SK-N-SH treated with all-trans-retinoic acid at 6 μM for 48 hours (cell line): ENCODE measurements around the gene SLC2A13.

Experiments
- ATAC-seq: fragments of 200-7000 bp; cut with Tn5 transposase; 3 replicates; pipeline ENCODE4 v1.9.1; 2020; ENCODE audit warnings: mild to moderate bottlenecking, moderate library complexity
- ARNTL ChIP-seq: fragments of 450-650 bp; formaldehyde crosslinking; IDR thresholded peaks from 2 replicates; pipeline ENCODE4 v1.5.0; 2020; ENCODE audit warnings: low read depth, mild to moderate bottlenecking, moderate library complexity, borderline replicate concordance
- BACH2 ChIP-seq: fragments of 250-450 bp; sonication (Bioruptor Pico); IDR thresholded peaks from 2 replicates; pipeline ENCODE4 v1.9.0; 2021; ENCODE audit warnings: mild to moderate bottlenecking, borderline replicate concordance
- CSDC2 ChIP-seq: fragments of 250-450 bp; sonication (Bioruptor Pico); IDR thresholded peaks from 2 replicates; pipeline ENCODE4 v1.5.0; 2020; ENCODE audit warnings: mild to moderate bottlenecking, moderate library complexity
- CSRNP3 ChIP-seq: fragments of 250-450 bp; sonication (Bioruptor Pico); IDR thresholded peaks from 2 replicates; pipeline ENCODE4 v1.5.1; 2021; ENCODE audit warnings: mild to moderate bottlenecking, moderate library complexity
- GLIS3 ChIP-seq: fragments of 250-450 bp; sonication (Bioruptor Pico); IDR thresholded peaks from 2 replicates; pipeline ENCODE4 v1.5.0; 2020; ENCODE audit warnings: mild to moderate bottlenecking, moderate library complexity
- ISL1 ChIP-seq: fragments of 250-450 bp; sonication (Bioruptor Pico); IDR thresholded peaks from 2 replicates; pipeline ENCODE4 v2.1.2; 2022; ENCODE audit warnings: mild to moderate bottlenecking, moderate library complexity
- OSR1 ChIP-seq: fragments of 250-450 bp; sonication (Bioruptor Pico); IDR thresholded peaks from 2 replicates; pipeline ENCODE4 v1.8.0; 2022; ENCODE audit warnings: moderate library complexity, mild to moderate bottlenecking, inconsistent platforms
- PPARA ChIP-seq: fragments of 250-450 bp; sonication (Bioruptor Pico); IDR thresholded peaks from 2 replicates; pipeline ENCODE4 v1.5.0; 2020; ENCODE audit warnings: mild to moderate bottlenecking, borderline replicate concordance
- RARB ChIP-seq: fragments of 250-450 bp; sonication (Bioruptor Pico); IDR thresholded peaks from 2 replicates; pipeline ENCODE4 v1.8.0; 2021; ENCODE audit warnings: mild to moderate bottlenecking, moderate library complexity
- SNAI2 ChIP-seq: fragments of 250-450 bp; sonication (Bioruptor Pico); IDR thresholded peaks from 2 replicates; pipeline ENCODE4 v1.5.0; 2020; ENCODE audit warnings: mild to moderate bottlenecking, moderate library complexity
- TCF4 ChIP-seq: fragments of 250-450 bp; sonication (Bioruptor Pico); IDR thresholded peaks from 2 replicates; pipeline ENCODE4 v1.8.0; 2021; ENCODE audit warnings: mild to moderate bottlenecking, moderate library complexity, borderline replicate concordance
- TOX ChIP-seq: fragments of 250-450 bp; sonication (Bioruptor Pico); IDR thresholded peaks from 2 replicates; pipeline ENCODE4 v1.8.0; 2021; ENCODE audit warnings: mild to moderate bottlenecking, moderate library complexity, borderline replicate concordance
- ZFP30 ChIP-seq: fragments of 450-650 bp; formaldehyde crosslinking; IDR thresholded peaks from 2 replicates; pipeline ENCODE4 v1.5.0; 2022; ENCODE audit warnings: mild to moderate bottlenecking, moderate library complexity
- ZNF70 ChIP-seq: fragments of 450-650 bp; formaldehyde crosslinking; IDR thresholded peaks from 2 replicates; pipeline ENCODE4 v1.5.0; 2020; ENCODE audit warnings: mild to moderate bottlenecking, moderate library complexity
- ZNF8 ChIP-seq: fragments of 450-650 bp; formaldehyde crosslinking; IDR thresholded peaks from 2 replicates; pipeline ENCODE4 v1.5.0; 2020; ENCODE audit warnings: mild to moderate bottlenecking, moderate library complexity
- TF ChIP-seq, protein P1 (sequence below): fragments of 250-450 bp; sonication (Bioruptor Pico); IDR thresholded peaks from 2 replicates; pipeline ENCODE4 v1.5.1; 2020; ENCODE audit warnings: low read depth, mild to moderate bottlenecking, moderate library complexity
- TF ChIP-seq, protein P2 (sequence below): fragments of 250-450 bp; sonication (Bioruptor Pico); IDR thresholded peaks from 2 replicates; pipeline ENCODE4 v1.5.0; 2020; ENCODE audit warnings: mild to moderate bottlenecking, moderate library complexity
- TF ChIP-seq, protein P3 (sequence below): fragments of 250-450 bp; sonication (Bioruptor Pico); IDR thresholded peaks from 2 replicates; pipeline ENCODE4 v1.8.0; 2020; ENCODE audit warnings: mild to moderate bottlenecking, moderate library complexity, borderline replicate concordance
- TF ChIP-seq, protein P4 (sequence below): fragments of 250-450 bp; sonication (Bioruptor Pico); IDR thresholded peaks from 2 replicates; pipeline ENCODE4 v1.8.0; 2021; ENCODE audit warnings: low read depth, mild to moderate bottlenecking, moderate library complexity, borderline replicate concordance

SLC2A13 gene

DNA sequence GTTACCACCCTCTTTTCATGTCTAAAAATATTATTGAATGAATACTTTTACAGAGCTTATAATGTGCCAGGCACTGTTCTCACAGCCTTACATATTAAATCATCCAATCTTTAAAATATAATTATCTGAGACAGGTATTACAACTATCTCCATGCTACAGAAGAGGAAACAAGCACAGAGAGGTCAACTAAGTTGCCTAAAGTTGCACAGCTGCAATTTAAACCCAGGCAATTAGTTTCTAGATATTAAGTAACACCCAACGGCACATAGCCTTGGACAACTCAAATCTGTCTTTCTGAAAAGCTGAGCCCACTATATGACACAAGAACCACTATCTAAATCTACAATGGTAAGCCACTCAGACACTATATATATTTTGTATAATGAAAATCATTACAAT, 92.6 kb downstream of the SLC2A13 start:
- TF ChIP-seq, protein P1, sequence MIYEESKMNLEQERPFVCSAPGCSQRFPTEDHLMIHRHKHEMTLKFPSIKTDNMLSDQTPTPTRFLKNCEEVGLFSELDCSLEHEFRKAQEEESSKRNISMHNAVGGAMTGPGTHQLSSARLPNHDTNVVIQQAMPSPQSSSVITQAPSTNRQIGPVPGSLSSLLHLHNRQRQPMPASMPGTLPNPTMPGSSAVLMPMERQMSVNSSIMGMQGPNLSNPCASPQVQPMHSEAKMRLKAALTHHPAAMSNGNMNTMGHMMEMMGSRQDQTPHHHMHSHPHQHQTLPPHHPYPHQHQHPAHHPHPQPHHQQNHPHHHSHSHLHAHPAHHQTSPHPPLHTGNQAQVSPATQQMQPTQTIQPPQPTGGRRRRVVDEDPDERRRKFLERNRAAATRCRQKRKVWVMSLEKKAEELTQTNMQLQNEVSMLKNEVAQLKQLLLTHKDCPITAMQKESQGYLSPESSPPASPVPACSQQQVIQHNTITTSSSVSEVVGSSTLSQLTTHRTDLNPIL (CRISPR knock-in tag): no peak
- TF ChIP-seq SNAI2 (no peak), ZFP30 (CRISPR knock-in tag) (no peak), GLIS3 (CRISPR knock-in tag) (no peak), ZNF70 (no peak), BACH2 (CRISPR knock-in tag) (no peak), TCF4 (CRISPR knock-in tag) (no peak)
- ATAC-seq: no peak

DNA sequence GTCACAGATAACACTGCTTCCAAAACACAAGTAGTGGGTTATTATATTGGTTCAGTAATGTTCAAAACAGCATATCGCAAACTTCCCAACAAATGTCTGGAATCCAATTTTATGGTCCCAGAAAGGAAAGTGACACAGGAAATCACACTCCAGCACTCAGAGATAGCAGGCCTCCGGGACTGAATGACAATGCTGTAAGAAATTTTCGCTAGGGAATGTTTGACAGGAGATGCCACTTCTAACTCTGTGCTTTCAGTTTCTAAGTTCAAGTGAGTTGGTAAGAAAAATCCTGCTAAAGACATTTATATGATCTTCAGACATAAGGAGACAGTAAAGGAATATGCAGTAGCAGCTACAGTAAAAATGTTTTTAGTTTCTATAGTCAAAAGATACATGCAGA, 93.2 kb downstream of the SLC2A13 start:
- TF ChIP-seq SNAI2 (no peak), GLIS3 (CRISPR knock-in tag) (no peak), ISL1 (no peak), TOX (CRISPR knock-in tag) (no peak), ZNF70 (no peak), CSDC2 (CRISPR knock-in tag) (no peak), ARNTL (CRISPR knock-in tag) (no peak), ZNF8 (CRISPR knock-in tag) (no peak), RARB (no peak), BACH2 (CRISPR knock-in tag) (no peak), CSRNP3 (CRISPR knock-in tag) (no peak)
- TF ChIP-seq, protein P2, sequence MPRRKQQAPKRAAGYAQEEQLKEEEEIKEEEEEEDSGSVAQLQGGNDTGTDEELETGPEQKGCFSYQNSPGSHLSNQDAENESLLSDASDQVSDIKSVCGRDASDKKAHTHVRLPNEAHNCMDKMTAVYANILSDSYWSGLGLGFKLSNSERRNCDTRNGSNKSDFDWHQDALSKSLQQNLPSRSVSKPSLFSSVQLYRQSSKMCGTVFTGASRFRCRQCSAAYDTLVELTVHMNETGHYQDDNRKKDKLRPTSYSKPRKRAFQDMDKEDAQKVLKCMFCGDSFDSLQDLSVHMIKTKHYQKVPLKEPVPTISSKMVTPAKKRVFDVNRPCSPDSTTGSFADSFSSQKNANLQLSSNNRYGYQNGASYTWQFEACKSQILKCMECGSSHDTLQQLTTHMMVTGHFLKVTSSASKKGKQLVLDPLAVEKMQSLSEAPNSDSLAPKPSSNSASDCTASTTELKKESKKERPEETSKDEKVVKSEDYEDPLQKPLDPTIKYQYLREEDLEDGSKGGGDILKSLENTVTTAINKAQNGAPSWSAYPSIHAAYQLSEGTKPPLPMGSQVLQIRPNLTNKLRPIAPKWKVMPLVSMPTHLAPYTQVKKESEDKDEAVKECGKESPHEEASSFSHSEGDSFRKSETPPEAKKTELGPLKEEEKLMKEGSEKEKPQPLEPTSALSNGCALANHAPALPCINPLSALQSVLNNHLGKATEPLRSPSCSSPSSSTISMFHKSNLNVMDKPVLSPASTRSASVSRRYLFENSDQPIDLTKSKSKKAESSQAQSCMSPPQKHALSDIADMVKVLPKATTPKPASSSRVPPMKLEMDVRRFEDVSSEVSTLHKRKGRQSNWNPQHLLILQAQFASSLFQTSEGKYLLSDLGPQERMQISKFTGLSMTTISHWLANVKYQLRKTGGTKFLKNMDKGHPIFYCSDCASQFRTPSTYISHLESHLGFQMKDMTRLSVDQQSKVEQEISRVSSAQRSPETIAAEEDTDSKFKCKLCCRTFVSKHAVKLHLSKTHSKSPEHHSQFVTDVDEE (CRISPR knock-in tag): no peak
- TF ChIP-seq, protein P3, sequence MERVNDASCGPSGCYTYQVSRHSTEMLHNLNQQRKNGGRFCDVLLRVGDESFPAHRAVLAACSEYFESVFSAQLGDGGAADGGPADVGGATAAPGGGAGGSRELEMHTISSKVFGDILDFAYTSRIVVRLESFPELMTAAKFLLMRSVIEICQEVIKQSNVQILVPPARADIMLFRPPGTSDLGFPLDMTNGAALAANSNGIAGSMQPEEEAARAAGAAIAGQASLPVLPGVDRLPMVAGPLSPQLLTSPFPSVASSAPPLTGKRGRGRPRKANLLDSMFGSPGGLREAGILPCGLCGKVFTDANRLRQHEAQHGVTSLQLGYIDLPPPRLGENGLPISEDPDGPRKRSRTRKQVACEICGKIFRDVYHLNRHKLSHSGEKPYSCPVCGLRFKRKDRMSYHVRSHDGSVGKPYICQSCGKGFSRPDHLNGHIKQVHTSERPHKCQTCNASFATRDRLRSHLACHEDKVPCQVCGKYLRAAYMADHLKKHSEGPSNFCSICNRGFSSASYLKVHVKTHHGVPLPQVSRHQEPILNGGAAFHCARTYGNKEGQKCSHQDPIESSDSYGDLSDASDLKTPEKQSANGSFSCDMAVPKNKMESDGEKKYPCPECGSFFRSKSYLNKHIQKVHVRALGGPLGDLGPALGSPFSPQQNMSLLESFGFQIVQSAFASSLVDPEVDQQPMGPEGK (CRISPR knock-in tag): no peak
- TF ChIP-seq, all 23 proteins: peak for 0
- ATAC-seq: no peak

- peak; percentile 40; the same call in 2 of the 3 replicates for ATAC-seq
- no peak for TF ChIP-seq ARNTL (CRISPR knock-in tag)
- TF ChIP-seq SNAI2: no peak
- TF ChIP-seq RARB: no peak
- no peak for TF ChIP-seq GLIS3 (CRISPR knock-in tag)
- no peak for TF ChIP-seq ZNF70
- TF ChIP-seq, protein P3 (CRISPR knock-in tag): no peak
- TF ChIP-seq CSDC2 (CRISPR knock-in tag): no peak
- TF ChIP-seq ZFP30 (CRISPR knock-in tag): no peak
- TF ChIP-seq OSR1 (CRISPR knock-in tag): no peak
- TF ChIP-seq, protein P1 (CRISPR knock-in tag): no peak
- TF ChIP-seq, protein P4, sequence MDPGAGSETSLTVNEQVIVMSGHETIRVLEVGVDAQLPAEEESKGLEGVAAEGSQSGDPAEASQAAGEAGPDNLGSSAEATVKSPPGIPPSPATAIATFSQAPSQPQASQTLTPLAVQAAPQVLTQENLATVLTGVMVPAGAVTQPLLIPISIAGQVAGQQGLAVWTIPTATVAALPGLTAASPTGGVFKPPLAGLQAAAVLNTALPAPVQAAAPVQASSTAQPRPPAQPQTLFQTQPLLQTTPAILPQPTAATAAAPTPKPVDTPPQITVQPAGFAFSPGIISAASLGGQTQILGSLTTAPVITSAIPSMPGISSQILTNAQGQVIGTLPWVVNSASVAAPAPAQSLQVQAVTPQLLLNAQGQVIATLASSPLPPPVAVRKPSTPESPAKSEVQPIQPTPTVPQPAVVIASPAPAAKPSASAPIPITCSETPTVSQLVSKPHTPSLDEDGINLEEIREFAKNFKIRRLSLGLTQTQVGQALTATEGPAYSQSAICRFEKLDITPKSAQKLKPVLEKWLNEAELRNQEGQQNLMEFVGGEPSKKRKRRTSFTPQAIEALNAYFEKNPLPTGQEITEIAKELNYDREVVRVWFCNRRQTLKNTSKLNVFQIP (CRISPR knock-in tag): no peak
- no peak for TF ChIP-seq PPARA (CRISPR knock-in tag)
- TF ChIP-seq ISL1: no peak
- no peak for TF ChIP-seq BACH2 (CRISPR knock-in tag)
- TF ChIP-seq, protein P2 (CRISPR knock-in tag): no peak
Observed at GRCh38 chr12:40011775-40012129, 94.1 kb downstream of the SLC2A13 start.
